GM13976 (cell line): ENCODE measurements around the gene PITHD1.

ENCODE experiments used
- DNase-seq: peaks from one replicate; pipeline ENCODE4 v3.0.0; 2012; ENCODE audit warnings: low spot score
- CTCF ChIP-seq: IDR thresholded peaks from 2 replicates; pipeline ENCODE4 v1.5.1; 2012; ENCODE audit warnings: borderline replicate concordance, mild to moderate bottlenecking; ENCODE audit not compliant: insufficient read depth; ENCODE audit errors: extremely low read depth, missing control alignments, control extremely low read depth
- in situ Hi-C: fragments of 300-500 bp; cut with MboI; formaldehyde crosslinking; loops from one replicate; pipeline ENCODE4 v1.12.0; 2022; ENCODE audit warnings: low sequenced_read_pairs, mixed read lengths, inconsistent platforms; ENCODE audit not compliant: unreplicated experiment

PITHD1 gene

GRCh38 chr1:23805025-23805424 is 26.8 kb downstream of the PITHD1 start:
- no peak for TF ChIP-seq CTCF
- in situ Hi-C loops = no loop called here

GRCh38 chr1:23806280-23806679 is 28.1 kb downstream of the PITHD1 start:
- in situ Hi-C loops = no loop called here
- TF ChIP-seq CTCF = no peak
- no peak for DNase-seq

More at GRCh38 chr1:23805025-23805424, 26.8 kb downstream of the PITHD1 start:
- no peak for DNase-seq

GRCh38 chr1:23807453-23807852 is 29.2 kb downstream of the PITHD1 start:
- in situ Hi-C loops = no loop called here
- DNase-seq = no peak
- TF ChIP-seq CTCF = no peak

- DNase-seq = peak; percentile 87
- in situ Hi-C loops = loop anchor here (5.0 kb wide), 1 partner anchor 108 kb away; no protein-coding TSS in a partner anchor
- peak; percentile 94 for TF ChIP-seq CTCF
Observed at GRCh38 chr1:23809751-23810171, 31.5 kb downstream of the PITHD1 start.

DNA sequence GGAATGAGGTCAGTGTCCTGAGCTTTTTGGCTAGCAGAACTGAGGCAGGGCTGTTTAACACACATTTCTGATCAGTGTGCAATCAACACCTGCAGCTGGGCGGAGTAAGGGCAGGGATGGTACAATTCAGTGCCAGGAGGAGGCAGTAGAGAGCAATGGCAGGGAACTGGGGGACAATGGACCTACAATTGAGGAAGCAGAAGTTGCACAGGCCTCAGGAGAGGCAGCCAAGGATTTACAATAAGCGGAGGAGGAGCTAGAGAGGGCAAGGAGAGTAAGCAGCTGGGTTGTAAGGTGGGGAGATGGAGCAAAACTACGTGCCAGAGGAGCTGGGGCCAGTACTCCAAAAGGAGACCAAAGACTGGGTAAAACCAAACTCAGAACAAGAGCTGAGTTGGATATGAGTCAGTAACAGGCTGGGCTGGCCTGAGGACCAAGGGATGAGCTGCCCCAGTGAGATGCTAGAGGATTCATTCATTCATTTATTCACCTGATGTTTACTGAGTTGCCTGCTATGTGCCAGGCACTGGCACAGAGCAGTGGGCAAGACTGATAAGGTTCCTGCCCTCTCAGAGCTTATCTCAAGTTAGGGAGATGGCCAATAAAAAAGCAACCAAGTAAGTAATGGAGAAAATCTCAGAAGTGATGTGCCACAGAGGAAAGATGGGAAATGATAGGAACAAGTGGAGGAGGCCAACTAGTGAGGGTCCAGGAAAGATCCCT is 32.8 kb downstream of the PITHD1 start:
- peak; percentile 74 for TF ChIP-seq CTCF
- in situ Hi-C loops = loop anchor here (5.0 kb wide), 1 partner anchor 106 kb away; no protein-coding TSS in a partner anchor
- peak; percentile 73 for DNase-seq

GRCh38 chr1:23814016-23814415 is 35.8 kb downstream of the PITHD1 start:
- TF ChIP-seq CTCF = no peak
- in situ Hi-C loops = loop anchor here (5.0 kb wide), 1 partner anchor 103 kb away; no protein-coding TSS in a partner anchor
- no peak for DNase-seq

DNA sequence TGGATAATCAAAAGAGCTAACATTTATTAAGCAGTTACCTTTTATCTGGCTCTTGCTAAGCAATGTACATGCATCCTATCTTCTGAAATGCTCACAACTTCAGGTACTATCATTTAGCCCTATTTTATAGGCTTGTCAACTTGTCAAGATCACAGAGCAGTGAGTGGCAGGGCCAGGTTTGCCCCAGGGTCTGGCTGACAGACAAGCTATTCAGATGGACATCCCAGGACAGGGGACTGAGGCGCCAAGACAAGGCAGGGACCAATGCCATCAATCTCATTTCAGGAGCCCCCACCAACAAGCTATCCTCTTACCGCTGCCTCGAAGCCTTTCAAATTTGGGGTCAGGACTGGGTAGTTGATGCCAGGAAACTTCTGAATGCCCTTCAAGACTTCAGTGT is 38.1 kb downstream of the PITHD1 start:
- DNase-seq = no peak
- in situ Hi-C loops = no loop called here
- TF ChIP-seq CTCF = no peak
